PC-9 (cell line): Measurements from ENCODE around the gene TBL1Y.

Experiments
- EZH2 ChIP-seq: fragments of 200-600 bp; sonication (generic); IDR thresholded peaks from 2 replicates; pipeline ENCODE4 v1.8.0; 2017; ENCODE audit warnings: antibody characterized with exemption, low read depth
- TF ChIP-seq, protein P1 (sequence below): fragments of 200-600 bp; sonication (generic); conservative IDR thresholded peaks from 2 replicates; pipeline ENCODE4 v1.6.1; 2017; ENCODE audit warnings: mixed run types, antibody characterized with exemption, mild to moderate bottlenecking, moderate library complexity

GRCh38 chrY:6987811-6988210, 77.3 kb downstream of the TBL1Y start:
- TF ChIP-seq, protein P1, sequence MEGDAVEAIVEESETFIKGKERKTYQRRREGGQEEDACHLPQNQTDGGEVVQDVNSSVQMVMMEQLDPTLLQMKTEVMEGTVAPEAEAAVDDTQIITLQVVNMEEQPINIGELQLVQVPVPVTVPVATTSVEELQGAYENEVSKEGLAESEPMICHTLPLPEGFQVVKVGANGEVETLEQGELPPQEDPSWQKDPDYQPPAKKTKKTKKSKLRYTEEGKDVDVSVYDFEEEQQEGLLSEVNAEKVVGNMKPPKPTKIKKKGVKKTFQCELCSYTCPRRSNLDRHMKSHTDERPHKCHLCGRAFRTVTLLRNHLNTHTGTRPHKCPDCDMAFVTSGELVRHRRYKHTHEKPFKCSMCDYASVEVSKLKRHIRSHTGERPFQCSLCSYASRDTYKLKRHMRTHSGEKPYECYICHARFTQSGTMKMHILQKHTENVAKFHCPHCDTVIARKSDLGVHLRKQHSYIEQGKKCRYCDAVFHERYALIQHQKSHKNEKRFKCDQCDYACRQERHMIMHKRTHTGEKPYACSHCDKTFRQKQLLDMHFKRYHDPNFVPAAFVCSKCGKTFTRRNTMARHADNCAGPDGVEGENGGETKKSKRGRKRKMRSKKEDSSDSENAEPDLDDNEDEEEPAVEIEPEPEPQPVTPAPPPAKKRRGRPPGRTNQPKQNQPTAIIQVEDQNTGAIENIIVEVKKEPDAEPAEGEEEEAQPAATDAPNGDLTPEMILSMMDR = no peak
- TF ChIP-seq EZH2 = no peak
